ENCODE measurements around the gene SARS2.
A peak's percentile ranks its signal among the peaks of the same experiment; 100 is the strongest.

Gene SARS2

DNA sequence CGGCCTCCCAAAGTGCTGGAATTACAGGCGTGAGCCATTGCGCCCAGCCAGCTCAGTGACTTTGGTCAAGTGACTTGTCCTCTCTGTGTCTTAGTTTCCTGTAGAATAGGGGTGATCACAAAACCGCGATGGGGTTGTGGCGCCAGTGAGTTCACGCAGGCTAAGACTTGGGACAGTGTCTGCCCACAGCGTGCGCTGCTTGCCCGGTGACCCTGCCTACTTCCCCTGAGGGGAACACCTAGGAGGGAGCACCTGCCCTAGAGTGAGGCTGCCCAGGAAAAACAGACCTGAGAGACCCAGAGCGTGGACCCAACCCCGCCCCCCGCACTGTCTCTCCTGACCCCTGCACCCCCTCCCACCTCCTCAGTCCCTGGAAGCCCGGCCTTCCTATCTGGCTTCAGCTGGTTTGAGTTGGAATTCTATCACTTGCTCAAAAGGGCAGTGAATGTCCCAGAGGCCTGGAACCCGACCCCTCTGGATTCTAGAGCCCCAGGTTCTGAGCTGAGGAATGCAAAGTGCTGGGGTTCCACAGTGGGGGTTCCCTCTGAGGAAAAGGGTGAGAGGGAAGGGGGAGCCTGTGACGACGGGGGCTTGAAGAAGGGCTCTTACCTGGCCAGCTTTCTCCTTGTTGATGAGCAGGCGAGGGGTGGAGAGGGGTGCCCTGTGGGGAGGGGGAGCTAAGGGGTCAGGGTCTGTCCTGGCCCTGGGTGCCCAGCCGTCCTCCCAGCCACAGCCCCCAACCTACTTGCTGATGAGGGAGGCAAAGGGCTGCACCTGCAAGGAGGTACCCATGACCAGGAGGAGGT is 50.3 kb downstream of the SARS2 start:
- H3K9me2 ChIP-seq (replicated peaks; ENCODE audit: insufficient read depth, low read length), result no peaks in the 10 kb centered on the region
- H3K36me3 ChIP-seq (ENCODE audit: low read length), result no peaks in the 10 kb centered on the region
- no peak overlapping the region for H3K4me2 ChIP-seq (ENCODE audit: low read depth, low read length, poor library complexity, severe bottlenecking)
- H3F3A ChIP-seq (ENCODE audit: insufficient read depth), result peaks cover 26% of the 10 kb centered on the region
- H3K79me2 ChIP-seq (ENCODE audit: insufficient read depth, low read length), result no peaks in the 10 kb centered on the region
- no peak overlapping the region for H2AFZ ChIP-seq (ENCODE audit: low read depth, low read length, severe bottlenecking)
- H3K9me3 ChIP-seq (ENCODE audit: insufficient read depth, low read length), result no peaks in the 10 kb centered on the region
- TF ChIP-seq, protein P1, sequence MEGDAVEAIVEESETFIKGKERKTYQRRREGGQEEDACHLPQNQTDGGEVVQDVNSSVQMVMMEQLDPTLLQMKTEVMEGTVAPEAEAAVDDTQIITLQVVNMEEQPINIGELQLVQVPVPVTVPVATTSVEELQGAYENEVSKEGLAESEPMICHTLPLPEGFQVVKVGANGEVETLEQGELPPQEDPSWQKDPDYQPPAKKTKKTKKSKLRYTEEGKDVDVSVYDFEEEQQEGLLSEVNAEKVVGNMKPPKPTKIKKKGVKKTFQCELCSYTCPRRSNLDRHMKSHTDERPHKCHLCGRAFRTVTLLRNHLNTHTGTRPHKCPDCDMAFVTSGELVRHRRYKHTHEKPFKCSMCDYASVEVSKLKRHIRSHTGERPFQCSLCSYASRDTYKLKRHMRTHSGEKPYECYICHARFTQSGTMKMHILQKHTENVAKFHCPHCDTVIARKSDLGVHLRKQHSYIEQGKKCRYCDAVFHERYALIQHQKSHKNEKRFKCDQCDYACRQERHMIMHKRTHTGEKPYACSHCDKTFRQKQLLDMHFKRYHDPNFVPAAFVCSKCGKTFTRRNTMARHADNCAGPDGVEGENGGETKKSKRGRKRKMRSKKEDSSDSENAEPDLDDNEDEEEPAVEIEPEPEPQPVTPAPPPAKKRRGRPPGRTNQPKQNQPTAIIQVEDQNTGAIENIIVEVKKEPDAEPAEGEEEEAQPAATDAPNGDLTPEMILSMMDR (IDR thresholded peaks at IDR 0.05; ENCODE audit: insufficient read depth, low read length, poor library complexity, severe bottlenecking), result no peak
- no peak for TF ChIP-seq EZH2phosphoT487 (conservative IDR thresholded peaks at IDR 0.05; ENCODE audit: low read length)
- H4K20me1 ChIP-seq (ENCODE audit: low read depth, low read length), result no peaks in the 10 kb centered on the region
- no peak overlapping the region for H3K27ac ChIP-seq (ENCODE audit: low read depth, low read length)
- H3K9ac ChIP-seq (ENCODE audit: low read length), result no peak overlapping the region
- no peak overlapping the region for H3K4me3 ChIP-seq (ENCODE audit: insufficient read depth, low read length, poor library complexity, severe bottlenecking)
- no peaks in the 10 kb centered on the region for H3K27me3 ChIP-seq (ENCODE audit: low read length)

- peak overlapping the region; percentile 77; the same call in 1 of the 2 replicates for H3K9ac ChIP-seq (ENCODE audit: low read length)
- H3F3A ChIP-seq (ENCODE audit: insufficient read depth), result peaks cover 26% of the 10 kb centered on the region
- H3K4me2 ChIP-seq (ENCODE audit: low read depth, low read length, poor library complexity, severe bottlenecking), result peak overlapping the region; percentile 84
- H3K36me3 ChIP-seq (ENCODE audit: low read length), result no peaks in the 10 kb centered on the region
- H3K9me3 ChIP-seq (ENCODE audit: insufficient read depth, low read length), result no peaks in the 10 kb centered on the region
- H3K27ac ChIP-seq (ENCODE audit: low read depth, low read length), result no peak overlapping the region; the same call in 1 of the 2 replicates
- no peaks in the 10 kb centered on the region for H3K79me2 ChIP-seq (ENCODE audit: insufficient read depth, low read length)
- no peaks in the 10 kb centered on the region for H3K9me2 ChIP-seq (replicated peaks; ENCODE audit: insufficient read depth, low read length)
- no peak overlapping the region for H2AFZ ChIP-seq (ENCODE audit: low read depth, low read length, severe bottlenecking)
- TF ChIP-seq EZH2phosphoT487 (conservative IDR thresholded peaks at IDR 0.05; ENCODE audit: low read length), result no peak
- TF ChIP-seq, protein P1 (IDR thresholded peaks at IDR 0.05; ENCODE audit: insufficient read depth, low read length, poor library complexity, severe bottlenecking), result no peak
- no peaks in the 10 kb centered on the region for H4K20me1 ChIP-seq (ENCODE audit: low read depth, low read length)
- H3K4me3 ChIP-seq (ENCODE audit: insufficient read depth, low read length, poor library complexity, severe bottlenecking), result no peak overlapping the region
- H3K27me3 ChIP-seq (ENCODE audit: low read length), result no peaks in the 10 kb centered on the region
These were observed 51.2 kb downstream of the SARS2 start for GRCh38 chr19:38879400-38879751.

DNA sequence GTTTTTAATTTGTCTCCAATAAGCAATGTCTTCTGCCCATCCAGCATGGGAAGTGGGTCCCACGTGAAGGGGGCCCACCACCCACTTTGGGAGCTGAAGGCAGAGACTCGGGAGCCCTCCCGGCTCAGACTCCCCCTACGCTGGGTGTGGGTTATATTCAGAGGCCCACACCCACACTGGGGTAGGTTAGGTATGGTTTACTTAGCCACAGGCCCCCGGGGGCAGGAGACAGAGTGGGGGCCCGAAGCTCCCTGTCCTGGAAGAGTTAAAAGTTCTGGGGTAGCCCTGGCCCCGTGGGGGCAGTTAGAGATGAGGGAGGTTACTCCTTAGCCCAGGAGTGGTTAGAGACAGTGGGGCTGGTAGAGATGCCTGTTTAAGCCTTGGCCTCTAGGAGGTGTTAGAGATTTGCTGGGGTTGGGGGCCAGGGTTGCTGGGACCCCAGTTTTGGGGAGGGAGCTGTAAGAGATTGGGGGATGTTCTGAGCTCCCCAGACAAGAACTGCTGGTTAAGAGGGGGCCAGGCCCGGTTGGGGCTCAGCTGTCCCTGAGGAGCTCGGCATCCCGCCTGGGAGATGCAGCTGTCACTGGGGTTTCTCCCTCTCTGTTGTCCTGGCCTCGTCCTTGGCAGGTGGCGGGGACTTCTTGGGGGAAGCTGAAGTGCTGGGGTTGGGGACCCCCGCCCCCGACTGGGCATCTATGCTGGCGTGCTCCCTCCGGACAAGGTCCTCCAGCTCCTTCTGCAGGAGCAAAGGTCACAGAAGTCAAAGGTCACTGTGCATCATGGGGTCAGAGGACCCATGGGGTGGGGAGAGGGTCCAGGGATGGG is 51.8 kb downstream of the SARS2 start:
- no peaks in the 10 kb centered on the region for H3K79me2 ChIP-seq (ENCODE audit: insufficient read depth, low read length)
- peak overlapping the region; percentile 47 for H3K4me3 ChIP-seq (ENCODE audit: insufficient read depth, low read length, poor library complexity, severe bottlenecking)
- peak overlapping the region; percentile 94 for H3K27ac ChIP-seq (ENCODE audit: low read depth, low read length)
- no peaks in the 10 kb centered on the region for H4K20me1 ChIP-seq (ENCODE audit: low read depth, low read length)
- peak overlapping the region; percentile 59 for H2AFZ ChIP-seq (ENCODE audit: low read depth, low read length, severe bottlenecking)
- no peaks in the 10 kb centered on the region for H3K9me2 ChIP-seq (replicated peaks; ENCODE audit: insufficient read depth, low read length)
- H3K4me2 ChIP-seq (ENCODE audit: low read depth, low read length, poor library complexity, severe bottlenecking), result peak overlapping the region; percentile 84
- no peaks in the 10 kb centered on the region for H3K36me3 ChIP-seq (ENCODE audit: low read length)
- H3K9ac ChIP-seq (ENCODE audit: low read length), result peak overlapping the region; percentile 77
- H3K27me3 ChIP-seq (ENCODE audit: low read length), result no peaks in the 10 kb centered on the region
- H3K9me3 ChIP-seq (ENCODE audit: insufficient read depth, low read length), result no peaks in the 10 kb centered on the region
- no peak for TF ChIP-seq EZH2phosphoT487 (conservative IDR thresholded peaks at IDR 0.05; ENCODE audit: low read length)
- TF ChIP-seq, protein P1 (IDR thresholded peaks at IDR 0.05; ENCODE audit: insufficient read depth, low read length, poor library complexity, severe bottlenecking), result peak; percentile 38
- H3F3A ChIP-seq (ENCODE audit: insufficient read depth), result peaks cover 26% of the 10 kb centered on the region
